ENCODE results near the gene HTRA1. TPM values are rescaled to one million over a fixed set of nuclear protein-coding genes. Genes with fewer than 3 reads are reported as not detected.

The HTRA1 gene
- total and polyA plus RNA-seq, 9 of the 15 experiments (the other 6 are each of a cell fraction or from before 2014, with no cell fraction given) = 0.06 to 0.16 (median 0.13) TPM; not detected in 5

- in situ Hi-C loops (cut with MboI) = no loop called here
- Histone ChIP-seq H2AFZ (ENCODE audit: low read depth, low read length) (no peak overlapping the region), H4K20me1 (replicated peaks; ENCODE audit: control insufficient read depth, insufficient read depth, low read length) (no peaks in the 10 kb centered on the region; the same call in 1 of the 2 replicates), H3K9ac (ENCODE audit: insufficient read depth in 1 of 2, low read depth in 2 of 2, low read length in 2 of 2) (no peak overlapping the region), H3K79me2 (ENCODE audit: control insufficient read depth, insufficient read depth, low read length) (no peaks in the 10 kb centered on the region), H3K9me3 (replicated peaks; ENCODE audit: control insufficient read depth, insufficient read depth, low read depth, low read length) (no peaks in the 10 kb centered on the region), H3K4me3 (no peak overlapping the region), H3K27ac (ENCODE audit: extremely low read depth, low read depth, low read length) (no peak overlapping the region), H3K9me1 (ENCODE audit: control insufficient read depth, insufficient read depth, low read length) (no peaks in the 10 kb centered on the region), H3K27me3 (ENCODE audit: control insufficient read depth in 2 of 2, insufficient read depth in 2 of 2, low read length in 2 of 2) (peaks cover 8 to 54% of the 10 kb centered on the region in 2 experiments; a peak in 3 of 5 replicates), H3K36me3 (ENCODE audit: control insufficient read depth, insufficient read depth, low read length) (no peaks in the 10 kb centered on the region), H3K4me1 (replicated peaks in 1 of 2; ENCODE audit: control insufficient read depth in 2 of 2, insufficient read depth in 2 of 2, low read length in 2 of 2) (no peaks in the 10 kb centered on the region), H3K4me2 (ENCODE audit: insufficient read depth, low read length) (no peak overlapping the region)
- TF ChIP-seq HMGN3 (IDR thresholded peaks at IDR 0.05; ENCODE audit: borderline replicate concordance, extremely low read depth, insufficient read length, low read depth, low read length) (no peak), NELFE (IDR thresholded peaks at IDR 0.05; ENCODE audit: insufficient read depth, insufficient read length) (no peak), FUS (optimal IDR thresholded peaks at IDR 0.05; ENCODE audit: low read depth, low read length) (no peak), ZNF408 (CRISPR knock-in tag; IDR thresholded peaks at IDR 0.05; ENCODE audit: low read depth) (no peak)
- TF ChIP-seq, protein P1, sequence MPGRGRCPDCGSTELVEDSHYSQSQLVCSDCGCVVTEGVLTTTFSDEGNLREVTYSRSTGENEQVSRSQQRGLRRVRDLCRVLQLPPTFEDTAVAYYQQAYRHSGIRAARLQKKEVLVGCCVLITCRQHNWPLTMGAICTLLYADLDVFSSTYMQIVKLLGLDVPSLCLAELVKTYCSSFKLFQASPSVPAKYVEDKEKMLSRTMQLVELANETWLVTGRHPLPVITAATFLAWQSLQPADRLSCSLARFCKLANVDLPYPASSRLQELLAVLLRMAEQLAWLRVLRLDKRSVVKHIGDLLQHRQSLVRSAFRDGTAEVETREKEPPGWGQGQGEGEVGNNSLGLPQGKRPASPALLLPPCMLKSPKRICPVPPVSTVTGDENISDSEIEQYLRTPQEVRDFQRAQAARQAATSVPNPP (IDR thresholded peaks at IDR 0.05; ENCODE audit: borderline replicate concordance, insufficient read depth, insufficient read length) = no peak
- ATAC-seq (no peak), FAIRE-seq (no peak), DNase-seq (ENCODE audit: extremely low read depth in 1 of 4, low spot score in 3 of 4) (no peak)
- no TSS peak for BruUV-seq (replicated peaks)
- intact Hi-C loops (cut with micrococcal nuclease) = no loop called here
- POLR2A ChIA-PET = no interaction called here
- CTCF ChIA-PET (ENCODE audit: low intra/inter-chr PET ratio) = no interaction called here
- WGBS (ENCODE audit: insufficient coverage, low coverage, missing lambda C conversion rate) = 4% methylated on average over 14 of the region's 15 CpGs
These were observed 44.7 kb downstream of the HTRA1 start for GRCh38 chr10:122505885-122506645.

Data from K562 (cell line).